ENCODE data around the gene FBXL14. TPM values are rescaled to one million over a fixed set of nuclear protein-coding genes. Genes with fewer than 3 reads are reported as not detected.

FBXL14 gene
- polyA plus RNA-seq, 1 experiment = 3.2 TPM

GRCh38 chr12:1607940-1608712, 13.7 kb upstream of the FBXL14 start:
- POLR2A ChIA-PET = interaction anchor here (0.6 kb wide), 1 partner anchor 29 kb away, joined by 5 read pairs; no protein-coding TSS in a partner anchor
- Histone ChIP-seq H3K4me3 (ENCODE audit: low read depth, low read length) (no peak overlapping the region), H3K9me3 (ENCODE audit: control insufficient read depth, insufficient read depth, low read length) (no peaks in the 10 kb centered on the region), H3K27me3 (ENCODE audit: control insufficient read depth, insufficient read depth, low read length) (no peaks in the 10 kb centered on the region), H3K27ac (ENCODE audit: low read depth, low read length) (no peak overlapping the region)
- CTCF ChIA-PET = interaction anchor here (1.4 to 4.4 kb wide), 2 partner anchors 25 to 491 kb away, joined by 3 to 37 read pairs; no protein-coding TSS in a partner anchor
- DNase-seq (ENCODE audit: low read depth, low spot score) = no peak
- TF ChIP-seq CTCF (IDR thresholded peaks at IDR 0.05; ENCODE audit: low read depth, low read length) = no peak

GRCh38 chr12:1606021-1606622, 11.7 kb upstream of the FBXL14 start:
- H3K4me3 ChIP-seq (ENCODE audit: low read depth, low read length) = peak overlapping the region; percentile 52
- DNase-seq (ENCODE audit: low read depth, low spot score) = peak; percentile 45
- CTCF ChIA-PET = interaction anchor here (0.6 to 4.4 kb wide), 5 partner anchors 13 to 727 kb away, joined by 3 to 37 read pairs (median 5); no protein-coding TSS in a partner anchor
- POLR2A ChIA-PET = interaction anchor here (0.8 kb wide), 1 partner anchor 132 kb away, joined by 3 read pairs; no protein-coding TSS in a partner anchor
- H3K9me3 ChIP-seq (ENCODE audit: control insufficient read depth, insufficient read depth, low read length) = no peaks in the 10 kb centered on the region
- H3K27ac ChIP-seq (ENCODE audit: low read depth, low read length) = peak overlapping the region; percentile 65
- no peaks in the 10 kb centered on the region for H3K27me3 ChIP-seq (ENCODE audit: control insufficient read depth, insufficient read depth, low read length)
- TF ChIP-seq CTCF (IDR thresholded peaks at IDR 0.05; ENCODE audit: low read depth, low read length) = no peak

DNA sequence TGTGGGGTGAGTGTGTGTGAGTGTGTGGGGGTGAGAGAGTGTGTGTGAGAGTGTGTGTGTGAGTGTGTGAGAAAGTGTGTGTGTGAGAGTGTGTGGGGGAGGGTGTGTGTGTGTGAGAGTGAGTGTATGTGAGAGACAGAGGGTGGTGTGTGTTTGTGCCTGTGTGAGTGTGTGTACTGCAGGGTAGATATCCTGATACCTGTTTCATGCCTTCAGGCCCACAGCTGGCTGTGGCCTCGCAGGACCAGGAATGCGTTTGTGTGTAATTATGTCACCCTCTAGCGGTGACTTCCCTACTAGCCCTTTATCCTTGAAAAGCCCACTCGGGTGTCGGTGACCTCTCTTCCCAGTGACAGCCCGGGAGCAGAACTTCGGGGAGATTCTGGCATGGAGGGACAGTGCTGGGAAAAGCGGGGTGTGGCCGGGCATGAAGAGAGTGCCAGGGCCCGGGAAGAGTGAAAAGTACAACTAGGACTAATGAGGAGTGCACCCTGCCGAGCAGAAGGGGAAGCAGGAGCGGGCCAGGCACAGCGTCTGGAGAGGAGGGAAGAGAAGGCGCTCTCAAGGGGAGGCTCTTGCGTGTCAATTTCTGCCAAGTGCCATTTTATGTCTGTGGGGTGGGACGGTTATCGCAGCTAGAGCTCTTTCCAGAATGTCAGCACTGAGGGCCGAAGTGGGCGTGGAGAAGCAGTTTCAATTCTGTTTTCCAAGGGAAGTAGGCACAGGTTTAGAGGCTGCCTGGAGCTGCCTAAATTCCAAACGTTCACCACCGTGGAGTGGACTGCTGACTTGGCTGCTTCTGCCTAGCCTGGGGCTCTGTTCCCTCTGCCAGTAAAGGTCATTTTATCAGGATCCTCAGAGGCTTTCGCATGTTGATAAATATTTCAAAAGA, 11.0 kb upstream of the FBXL14 start:
- H3K4me3 ChIP-seq (ENCODE audit: low read depth, low read length) = peak overlapping the region; percentile 52
- peak; percentile 80 for TF ChIP-seq CTCF (IDR thresholded peaks at IDR 0.05; ENCODE audit: low read depth, low read length)
- ChIA-PET CTCF (interaction anchor here (0.6 to 4.4 kb wide), 7 partner anchors 13 to 488 kb away, joined by 3 to 37 read pairs (median 3); no protein-coding TSS in a partner anchor), POLR2A (interaction anchor here (0.6 to 0.8 kb wide), 2 partner anchors 57 to 131 kb away, joined by 3 read pairs; no protein-coding TSS in a partner anchor)
- no peaks in the 10 kb centered on the region for H3K9me3 ChIP-seq (ENCODE audit: control insufficient read depth, insufficient read depth, low read length)
- no peaks in the 10 kb centered on the region for H3K27me3 ChIP-seq (ENCODE audit: control insufficient read depth, insufficient read depth, low read length)
- peak; percentile 49 for DNase-seq (ENCODE audit: low read depth, low spot score)
- peak overlapping the region; percentile 65 for H3K27ac ChIP-seq (ENCODE audit: low read depth, low read length)

GRCh38 chr12:1604464-1604863, 10.1 kb upstream of the FBXL14 start:
- no peak overlapping the region for H3K27ac ChIP-seq (ENCODE audit: low read depth, low read length)
- CTCF ChIA-PET = interaction anchor here (1.1 to 4.4 kb wide), 4 partner anchors 12 to 487 kb away, joined by 3 to 37 read pairs (median 4); no protein-coding TSS in a partner anchor

More at GRCh38 chr12:1604464-1604863, 10.1 kb upstream of the FBXL14 start:
- TF ChIP-seq CTCF (IDR thresholded peaks at IDR 0.05; ENCODE audit: low read depth, low read length) = no peak
- no peaks in the 10 kb centered on the region for H3K27me3 ChIP-seq (ENCODE audit: control insufficient read depth, insufficient read depth, low read length)
- POLR2A ChIA-PET = no interaction called here
- no peaks in the 10 kb centered on the region for H3K9me3 ChIP-seq (ENCODE audit: control insufficient read depth, insufficient read depth, low read length)
- DNase-seq (ENCODE audit: low read depth, low spot score) = no peak
- H3K4me3 ChIP-seq (ENCODE audit: low read depth, low read length) = no peak overlapping the region

All from AG04450 (cell line).